Testis (tissue), 2 donors: ENCODE measurements around the gene IFFO2.

Source experiments
- POLR2A ChIP-seq: fragments of 450-650 bp; IDR thresholded peaks from one replicate; pipeline ENCODE4 v1.6.1; 2017; ENCODE audit warnings: antibody characterized with exemption, mild to moderate bottlenecking, moderate library complexity
- TF ChIP-seq, protein P1 (sequence below), 3 experiments: fragments of 450-650 bp in 2 of 3; fragments of 200-600 bp in 1 of 3; sonication (generic) in 1 of 3; IDR thresholded peaks; one replicate each; pipeline ENCODE4 v1.5.1; 2016 to 2019; ENCODE audit warnings: antibody characterized with exemption in 3 of 3, mild to moderate bottlenecking in 2 of 3, moderate library complexity in 1 of 3

DNA sequence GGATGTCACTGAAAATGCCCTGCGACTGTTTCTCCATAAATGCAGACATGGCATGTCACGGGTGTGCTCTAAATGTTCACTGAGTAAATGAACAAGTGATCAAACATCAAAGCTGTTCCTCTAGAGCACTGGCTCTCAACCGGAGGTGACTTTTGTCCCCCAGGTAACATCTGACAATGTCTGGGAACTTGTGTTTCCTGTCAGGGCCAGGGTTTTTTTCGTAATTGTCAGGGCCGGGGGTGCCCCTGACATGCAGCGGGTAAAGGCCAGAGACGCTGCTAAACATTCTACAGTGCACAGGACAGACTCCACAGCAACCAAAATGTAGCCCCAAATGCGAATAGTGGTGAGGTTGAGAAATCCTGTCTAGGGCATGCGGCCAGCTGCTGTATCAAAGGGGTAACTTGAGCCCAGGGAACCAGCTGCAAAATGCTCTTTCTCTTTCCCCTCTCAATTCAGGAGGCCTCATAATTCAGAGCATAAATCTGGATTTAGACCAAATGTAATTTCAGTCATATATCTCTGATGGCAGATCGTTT is 56.1 kb downstream of the IFFO2 start:
- TF ChIP-seq, protein P1, sequence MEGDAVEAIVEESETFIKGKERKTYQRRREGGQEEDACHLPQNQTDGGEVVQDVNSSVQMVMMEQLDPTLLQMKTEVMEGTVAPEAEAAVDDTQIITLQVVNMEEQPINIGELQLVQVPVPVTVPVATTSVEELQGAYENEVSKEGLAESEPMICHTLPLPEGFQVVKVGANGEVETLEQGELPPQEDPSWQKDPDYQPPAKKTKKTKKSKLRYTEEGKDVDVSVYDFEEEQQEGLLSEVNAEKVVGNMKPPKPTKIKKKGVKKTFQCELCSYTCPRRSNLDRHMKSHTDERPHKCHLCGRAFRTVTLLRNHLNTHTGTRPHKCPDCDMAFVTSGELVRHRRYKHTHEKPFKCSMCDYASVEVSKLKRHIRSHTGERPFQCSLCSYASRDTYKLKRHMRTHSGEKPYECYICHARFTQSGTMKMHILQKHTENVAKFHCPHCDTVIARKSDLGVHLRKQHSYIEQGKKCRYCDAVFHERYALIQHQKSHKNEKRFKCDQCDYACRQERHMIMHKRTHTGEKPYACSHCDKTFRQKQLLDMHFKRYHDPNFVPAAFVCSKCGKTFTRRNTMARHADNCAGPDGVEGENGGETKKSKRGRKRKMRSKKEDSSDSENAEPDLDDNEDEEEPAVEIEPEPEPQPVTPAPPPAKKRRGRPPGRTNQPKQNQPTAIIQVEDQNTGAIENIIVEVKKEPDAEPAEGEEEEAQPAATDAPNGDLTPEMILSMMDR (IDR thresholded peaks at IDR 0.05): no peak
- no peak for TF ChIP-seq POLR2A
